ENCODE data around the gene AOC2. TPM values are rescaled to one million over a fixed set of nuclear protein-coding genes. Genes with fewer than 3 reads are reported as not detected.

The AOC2 gene
- total and polyA plus RNA-seq, 10 of the 15 experiments (the other 5 are each of a cell fraction or from before 2014, with no cell fraction given): 0.08 to 1.9 (median 0.62) TPM

DNA sequence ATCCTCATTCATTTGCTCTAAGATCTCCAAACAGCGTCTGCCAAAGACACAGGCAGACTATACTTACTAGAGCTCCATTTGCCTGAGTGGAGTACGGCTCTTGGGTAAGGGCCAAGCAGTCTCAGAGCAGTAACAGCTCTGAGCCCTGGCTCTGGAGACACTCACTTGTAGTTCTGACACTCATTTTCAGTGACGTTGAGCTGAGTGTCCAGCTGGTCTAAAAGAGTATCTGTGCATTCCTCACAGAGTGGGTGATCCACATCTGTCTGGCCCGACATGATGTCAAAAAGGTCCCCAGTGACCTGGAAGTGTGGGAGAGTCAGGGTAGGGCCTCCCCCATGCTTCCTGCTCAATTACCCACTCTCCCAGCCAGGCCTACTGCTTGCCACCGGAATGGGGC lies 26.0 kb upstream of the AOC2 start:
- no peak for FAIRE-seq
- RAD21 ChIA-PET (ENCODE audit: unreplicated experiment): no interaction called here
- H3K9ac ChIP-seq (ENCODE audit: control insufficient read depth, insufficient read depth, low read length): no peak overlapping the region

DNA sequence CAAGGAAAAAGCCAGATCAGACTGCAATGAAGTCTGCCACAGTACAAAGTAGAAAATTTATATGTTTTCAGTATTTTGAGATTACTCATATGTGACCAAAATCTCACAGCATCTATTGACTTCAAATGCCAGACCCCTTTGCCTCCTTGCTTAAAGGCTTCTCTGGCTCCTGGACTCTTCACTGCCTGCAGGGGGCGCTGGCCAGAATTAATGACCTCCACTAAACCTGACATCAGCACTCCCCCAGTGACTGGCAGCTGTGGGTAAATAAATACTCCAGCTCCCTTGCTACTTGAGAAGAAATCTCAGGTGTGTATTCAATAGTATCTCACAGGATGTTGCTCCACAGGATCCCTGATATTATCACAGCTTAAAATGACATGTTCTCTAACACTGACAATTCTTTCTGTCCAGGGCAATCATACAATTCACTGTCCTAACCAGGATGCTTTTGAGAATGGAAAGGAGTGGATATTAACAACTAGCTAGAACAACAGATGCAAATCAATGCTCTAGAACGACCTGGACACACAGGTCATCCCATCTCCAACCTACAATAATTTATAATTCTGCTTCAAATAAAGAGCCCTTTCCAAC lies 24.3 kb upstream of the AOC2 start:
- no peaks in the 10 kb centered on the region for H3K9me3 ChIP-seq (replicated peaks; ENCODE audit: control insufficient read depth, insufficient read depth, low read length)
- SMC1A ChIA-PET (ENCODE audit: uncharacterized antibody, unreplicated experiment): interaction anchor here (0.5 to 1.9 kb wide), 7 partner anchors 16 to 354 kb away, joined by 3 to 4 read pairs (median 3); partner anchors contain the start of genes CNTD1, COA3, RPL27 and VPS25
- FAIRE-seq (peak; percentile 69), ATAC-seq (peak; percentile 69), DNase-seq (ENCODE audit: low read depth, low spot score) (no peak)
- no TSS peak for BruUV-seq (replicated peaks)
- no peak overlapping the region for H3K4me3 ChIP-seq
- no peak overlapping the region for H3K4me2 ChIP-seq (ENCODE audit: control insufficient read depth, insufficient read depth)
- H3K79me2 ChIP-seq (ENCODE audit: control insufficient read depth, insufficient read depth, low read length): peaks cover 20% of the 10 kb centered on the region
- H3K4me1 ChIP-seq (ENCODE audit: control insufficient read depth, insufficient read depth, low read length): peaks cover 6% of the 10 kb centered on the region; the same call in 1 of the 2 replicates
- no peak overlapping the region for H2AFZ ChIP-seq (ENCODE audit: control insufficient read depth, low read depth, low read length)
- no peaks in the 10 kb centered on the region for H4K20me1 ChIP-seq (ENCODE audit: control insufficient read depth, insufficient read depth)
- POLR2A ChIA-PET: interaction anchor here (1.1 kb wide), 1 partner anchor 13 kb away, joined by 3 read pairs; the partner anchor contains the start of gene PSME3
- H3K36me3 ChIP-seq (ENCODE audit: control insufficient read depth in 2 of 2, insufficient read depth in 2 of 2, low read length in 1 of 2): peaks cover 11 to 26% of the 10 kb centered on the region in 2 experiments
- intact Hi-C loops (cut with micrococcal nuclease; ENCODE audit: unreplicated experiment): no loop called here
- 0% methylated on average over 2 of the region's 2 CpGs for WGBS (ENCODE audit: insufficient coverage, insufficient replicate concordance, low lambda C conversion rate, missing lambda C conversion rate)
- no peak overlapping the region for H3K9ac ChIP-seq (ENCODE audit: control insufficient read depth, insufficient read depth, low read length)
- RAD21 ChIA-PET (ENCODE audit: unreplicated experiment): interaction anchor here (0.5 to 1.1 kb wide), 3 partner anchors 39 to 178 kb away, joined by 3 to 4 read pairs (median 4); partner anchors contain the start of genes RPL27 and WNK4
- H3K27me3 ChIP-seq (replicated peaks in 1 of 2; ENCODE audit: control insufficient read depth in 2 of 2, insufficient read depth in 2 of 2, low read length in 1 of 2): no peaks in the 10 kb centered on the region
- CTCF ChIA-PET: interaction anchor here (0.7 to 6.1 kb wide), 24 partner anchors 8 to 664 kb away, joined by 3 to 81 read pairs (median 4); partner anchors contain the start of genes AOC2, COA3, DHX8 and PSMC3IP
- in situ Hi-C loops (cut with MboI): no loop called here
- no peak overlapping the region for H3K27ac ChIP-seq (ENCODE audit: control insufficient read depth, insufficient read depth)
- TF ChIP-seq, protein P1, sequence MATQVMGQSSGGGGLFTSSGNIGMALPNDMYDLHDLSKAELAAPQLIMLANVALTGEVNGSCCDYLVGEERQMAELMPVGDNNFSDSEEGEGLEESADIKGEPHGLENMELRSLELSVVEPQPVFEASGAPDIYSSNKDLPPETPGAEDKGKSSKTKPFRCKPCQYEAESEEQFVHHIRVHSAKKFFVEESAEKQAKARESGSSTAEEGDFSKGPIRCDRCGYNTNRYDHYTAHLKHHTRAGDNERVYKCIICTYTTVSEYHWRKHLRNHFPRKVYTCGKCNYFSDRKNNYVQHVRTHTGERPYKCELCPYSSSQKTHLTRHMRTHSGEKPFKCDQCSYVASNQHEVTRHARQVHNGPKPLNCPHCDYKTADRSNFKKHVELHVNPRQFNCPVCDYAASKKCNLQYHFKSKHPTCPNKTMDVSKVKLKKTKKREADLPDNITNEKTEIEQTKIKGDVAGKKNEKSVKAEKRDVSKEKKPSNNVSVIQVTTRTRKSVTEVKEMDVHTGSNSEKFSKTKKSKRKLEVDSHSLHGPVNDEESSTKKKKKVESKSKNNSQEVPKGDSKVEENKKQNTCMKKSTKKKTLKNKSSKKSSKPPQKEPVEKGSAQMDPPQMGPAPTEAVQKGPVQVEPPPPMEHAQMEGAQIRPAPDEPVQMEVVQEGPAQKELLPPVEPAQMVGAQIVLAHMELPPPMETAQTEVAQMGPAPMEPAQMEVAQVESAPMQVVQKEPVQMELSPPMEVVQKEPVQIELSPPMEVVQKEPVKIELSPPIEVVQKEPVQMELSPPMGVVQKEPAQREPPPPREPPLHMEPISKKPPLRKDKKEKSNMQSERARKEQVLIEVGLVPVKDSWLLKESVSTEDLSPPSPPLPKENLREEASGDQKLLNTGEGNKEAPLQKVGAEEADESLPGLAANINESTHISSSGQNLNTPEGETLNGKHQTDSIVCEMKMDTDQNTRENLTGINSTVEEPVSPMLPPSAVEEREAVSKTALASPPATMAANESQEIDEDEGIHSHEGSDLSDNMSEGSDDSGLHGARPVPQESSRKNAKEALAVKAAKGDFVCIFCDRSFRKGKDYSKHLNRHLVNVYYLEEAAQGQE (IDR thresholded peaks at IDR 0.05; ENCODE audit: low read depth, low read length): no peak
- TF ChIP-seq YY1 (IDR thresholded peaks at IDR 0.05; ENCODE audit: low read depth, low read length) (0 out of 2 replicates have a peak, but pooled peaks have one; percentile 53), SMC3 (IDR thresholded peaks at IDR 0.05; ENCODE audit: borderline replicate concordance, low read length) (peak; percentile 47; the same call in 1 of the 2 replicates)
- TF ChIP-seq, protein P2, sequence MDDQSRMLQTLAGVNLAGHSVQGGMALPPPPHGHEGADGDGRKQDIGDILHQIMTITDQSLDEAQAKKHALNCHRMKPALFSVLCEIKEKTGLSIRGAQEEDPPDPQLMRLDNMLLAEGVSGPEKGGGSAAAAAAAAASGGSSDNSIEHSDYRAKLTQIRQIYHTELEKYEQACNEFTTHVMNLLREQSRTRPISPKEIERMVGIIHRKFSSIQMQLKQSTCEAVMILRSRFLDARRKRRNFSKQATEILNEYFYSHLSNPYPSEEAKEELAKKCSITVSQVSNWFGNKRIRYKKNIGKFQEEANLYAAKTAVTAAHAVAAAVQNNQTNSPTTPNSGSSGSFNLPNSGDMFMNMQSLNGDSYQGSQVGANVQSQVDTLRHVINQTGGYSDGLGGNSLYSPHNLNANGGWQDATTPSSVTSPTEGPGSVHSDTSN (IDR thresholded peaks at IDR 0.05; ENCODE audit: insufficient replicate concordance, low read depth, low read length): peak; percentile 76
- TF ChIP-seq, protein P3, sequence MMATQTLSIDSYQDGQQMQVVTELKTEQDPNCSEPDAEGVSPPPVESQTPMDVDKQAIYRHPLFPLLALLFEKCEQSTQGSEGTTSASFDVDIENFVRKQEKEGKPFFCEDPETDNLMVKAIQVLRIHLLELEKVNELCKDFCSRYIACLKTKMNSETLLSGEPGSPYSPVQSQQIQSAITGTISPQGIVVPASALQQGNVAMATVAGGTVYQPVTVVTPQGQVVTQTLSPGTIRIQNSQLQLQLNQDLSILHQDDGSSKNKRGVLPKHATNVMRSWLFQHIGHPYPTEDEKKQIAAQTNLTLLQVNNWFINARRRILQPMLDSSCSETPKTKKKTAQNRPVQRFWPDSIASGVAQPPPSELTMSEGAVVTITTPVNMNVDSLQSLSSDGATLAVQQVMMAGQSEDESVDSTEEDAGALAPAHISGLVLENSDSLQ (IDR thresholded peaks at IDR 0.05): peak; percentile 90
- TF ChIP-seq, protein P4, sequence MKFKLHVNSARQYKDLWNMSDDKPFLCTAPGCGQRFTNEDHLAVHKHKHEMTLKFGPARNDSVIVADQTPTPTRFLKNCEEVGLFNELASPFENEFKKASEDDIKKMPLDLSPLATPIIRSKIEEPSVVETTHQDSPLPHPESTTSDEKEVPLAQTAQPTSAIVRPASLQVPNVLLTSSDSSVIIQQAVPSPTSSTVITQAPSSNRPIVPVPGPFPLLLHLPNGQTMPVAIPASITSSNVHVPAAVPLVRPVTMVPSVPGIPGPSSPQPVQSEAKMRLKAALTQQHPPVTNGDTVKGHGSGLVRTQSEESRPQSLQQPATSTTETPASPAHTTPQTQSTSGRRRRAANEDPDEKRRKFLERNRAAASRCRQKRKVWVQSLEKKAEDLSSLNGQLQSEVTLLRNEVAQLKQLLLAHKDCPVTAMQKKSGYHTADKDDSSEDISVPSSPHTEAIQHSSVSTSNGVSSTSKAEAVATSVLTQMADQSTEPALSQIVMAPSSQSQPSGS (IDR thresholded peaks at IDR 0.05; ENCODE audit: low read length): 0 out of 2 replicates have a peak, but pooled peaks have one; percentile 29

More for the DNA sequence above, 26.0 kb upstream of the AOC2 start:
- H2AFZ ChIP-seq (ENCODE audit: control insufficient read depth, low read depth, low read length): no peak overlapping the region
- no peak for TF ChIP-seq ZNF622 (IDR thresholded peaks at IDR 0.05)
- 0 out of 2 replicates have a peak, but pooled peaks have one; percentile 22 for TF ChIP-seq POLR2A (IDR thresholded peaks at IDR 0.05; ENCODE audit: low read depth, low read length)
- H3K27me3 ChIP-seq (replicated peaks in 1 of 2; ENCODE audit: control insufficient read depth in 2 of 2, insufficient read depth in 2 of 2, low read length in 1 of 2): no peaks in the 10 kb centered on the region
- no TSS peak for BruUV-seq (replicated peaks)
- SMC1A ChIA-PET (ENCODE audit: uncharacterized antibody, unreplicated experiment): interaction anchor here (0.7 to 0.9 kb wide), 2 partner anchors 18 to 179 kb away, joined by 3 to 4 read pairs; partner anchors contain the start of gene RPL27
- H3K4me3 ChIP-seq: no peak overlapping the region
- H3K4me2 ChIP-seq (ENCODE audit: control insufficient read depth, insufficient read depth): no peak overlapping the region
- intact Hi-C loops (cut with micrococcal nuclease; ENCODE audit: unreplicated experiment): no loop called here
- H3K4me1 ChIP-seq (ENCODE audit: control insufficient read depth, insufficient read depth, low read length): peaks cover 6% of the 10 kb centered on the region; the same call in 1 of the 2 replicates
- peaks cover 11 to 33% of the 10 kb centered on the region in 2 experiments for H3K36me3 ChIP-seq (ENCODE audit: control insufficient read depth in 2 of 2, insufficient read depth in 2 of 2, low read length in 1 of 2)
- H3K9me3 ChIP-seq (replicated peaks; ENCODE audit: control insufficient read depth, insufficient read depth, low read length): no peaks in the 10 kb centered on the region
- H3K27ac ChIP-seq (ENCODE audit: control insufficient read depth, insufficient read depth): no peak overlapping the region
- no peaks in the 10 kb centered on the region for H4K20me1 ChIP-seq (ENCODE audit: control insufficient read depth, insufficient read depth)
- peaks cover 12% of the 10 kb centered on the region for H3K79me2 ChIP-seq (ENCODE audit: control insufficient read depth, insufficient read depth, low read length)
- in situ Hi-C loops (cut with MboI): no loop called here
- ATAC-seq (no peak), DNase-seq (ENCODE audit: low read depth, low spot score) (no peak)
- 80% methylated on average over 5 of the region's 5 CpGs for WGBS (ENCODE audit: insufficient coverage, insufficient replicate concordance, low lambda C conversion rate, missing lambda C conversion rate)
- CTCF ChIA-PET: interaction anchor here (0.7 to 3.9 kb wide), 8 partner anchors 9 to 240 kb away, joined by 3 to 17 read pairs (median 4); partner anchors contain the start of gene RPL27
- POLR2A ChIA-PET: no interaction called here

Data from GM12878 (cell line).